Transverse colon (tissue), 4 donors: ENCODE measurements around the gene MINDY3. TPM values are rescaled to one million over a fixed set of nuclear protein-coding genes. Genes with fewer than 3 reads are reported as not detected.

Experiments
- DNase-seq: peaks from one replicate; pipeline ENCODE4 v3.0.0-alpha.2; 2019
- H3K27ac ChIP-seq, 4 donors: fragments of 200-600 bp; sonication (generic); 2 replicates each; pipeline ENCODE4 v1.5.1; 2016 to 2018; ENCODE audit warnings: inconsistent platforms in 4 of 4
- H3K27me3 ChIP-seq: fragments of 200-600 bp; sonication (generic); 2 replicates; pipeline ENCODE4 v1.5.1; 2017; ENCODE audit warnings: inconsistent platforms
- H3K36me3 ChIP-seq, 4 donors: fragments of 200-600 bp; sonication (generic); 2 replicates each; pipeline ENCODE4 v1.5.1; 2017 to 2019; ENCODE audit warnings: inconsistent platforms in 4 of 4
- H3K4me1 ChIP-seq, 4 donors: fragments of 200-600 bp; sonication (generic); 2 replicates each; pipeline ENCODE4 v1.5.1; 2017 to 2020; ENCODE audit warnings: inconsistent platforms in 4 of 4
- H3K4me3 ChIP-seq, 4 donors: fragments of 200-600 bp; sonication (generic); 1 replicate in 1 of 4; 2 replicates in 3 of 4; pipeline versions ENCODE4 v1.5.1 to v1.6.1; 2017 to 2019; ENCODE audit warnings: inconsistent platforms in 4 of 4
- H3K9me3 ChIP-seq, 2 donors: fragments of 200-600 bp; sonication (generic); 2 replicates each; pipeline ENCODE4 v1.5.1; 2017 to 2019; ENCODE audit warnings: inconsistent platforms in 2 of 2
- EP300 ChIP-seq: sonication (generic); formaldehyde crosslinking; IDR thresholded peaks from one replicate; pipeline ENCODE4 v1.6.1; 2017; ENCODE audit warnings: antibody characterized with exemption, low read depth
- POLR2A ChIP-seq: fragments of 450-650 bp; IDR thresholded peaks from one replicate; pipeline ENCODE4 v1.6.1; 2016; ENCODE audit warnings: antibody characterized with exemption, mild to moderate bottlenecking, moderate library complexity
- POLR2AphosphoS5 ChIP-seq, 3 donors: sonication (generic); formaldehyde crosslinking; IDR thresholded peaks; one replicate each; pipeline ENCODE4 v1.6.1; 2016; ENCODE audit warnings: antibody characterized with exemption in 3 of 3
- WGBS, 2 donors: methylation state at CpG; one replicate each; pipeline ENCODE4 v1.1.5; 2018; ENCODE audit warnings: low coverage in 1 of 2; 5-methylcytosine and 5-hydroxymethylcytosine counted together
- in situ Hi-C, 4 donors: fragments of 200-750 bp; cut with MboI; loops; one replicate each; pipeline versions ENCODE4 v1.15.0 to v1.15.1; 2017; ENCODE audit warnings: low sequenced_read_pairs in 3 of 4, low pct_ligation_motif_present in 1 of 4, low pct_unique_long_range_greater_than_20kb in 1 of 4
- intact Hi-C: fragments of 100-400 bp; cut with DNase I; formaldehyde crosslinking; loops from one replicate; pipeline ENCODE4 v1.15.1; 2023; ENCODE audit warnings: low total_unique reads
- total RNA-seq, 4 donors: library from RNA; depleted of rRNA; stranded (reverse); fragments of >200 nt; gene quantifications; one replicate each; pipeline ENCODE4 v1.1.0, GENCODE V29; 2016
- TF ChIP-seq, protein P1 (sequence below), 5 experiments: fragments of 200-600 bp in 3 of 5; fragments of 450-650 bp in 2 of 5; sonication (generic) in 3 of 5; IDR thresholded peaks; 1 replicate in 2 of 5; 2 replicates in 3 of 5; pipeline ENCODE4 v1.5.1; 2016 to 2017; ENCODE audit warnings: antibody characterized with exemption in 5 of 5, inconsistent platforms in 3 of 5, mild to moderate bottlenecking in 2 of 5, moderate library complexity in 1 of 5

Gene MINDY3
- total RNA-seq, 4 donors from 2014 or later, result 4.2 to 45.3 (median 31.8) TPM

DNA sequence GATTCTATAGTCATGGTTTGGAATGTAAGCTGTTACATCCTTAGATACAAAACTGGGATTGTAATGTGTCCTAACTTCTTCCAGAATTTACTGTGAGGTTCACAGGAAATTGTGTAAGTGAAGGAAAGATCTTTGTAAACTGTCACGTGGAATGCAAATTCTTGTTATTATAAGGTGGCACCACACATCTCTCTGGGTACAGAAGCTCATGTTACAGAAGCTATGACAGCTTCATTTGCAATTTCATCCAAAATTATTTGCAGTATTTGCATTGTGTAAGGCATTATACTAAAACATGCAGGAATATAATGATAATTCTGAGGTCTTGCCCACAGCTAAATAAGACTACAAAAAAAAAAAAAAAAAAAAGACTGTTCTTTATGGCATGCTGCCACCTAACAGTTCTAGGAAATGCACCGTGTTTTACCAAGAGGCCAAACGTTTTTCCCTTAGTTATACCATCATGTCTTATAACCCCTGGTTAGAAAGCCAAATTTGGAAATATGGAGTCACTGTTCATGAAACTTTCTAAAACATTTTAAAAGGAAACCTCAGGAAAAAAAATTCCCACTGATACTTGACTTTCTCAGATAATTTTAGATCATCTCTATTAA lies 17.6 kb downstream of the MINDY3 start:
- H3K36me3 ChIP-seq, result peaks cover 0 to 5% (median 0%) of the 10 kb centered on the region in 4 donors
- in situ Hi-C loops, result no loop called here
- WGBS, 2 donors, result 31 to 37% methylated on average over 3 of the region's 3 CpGs

DNA sequence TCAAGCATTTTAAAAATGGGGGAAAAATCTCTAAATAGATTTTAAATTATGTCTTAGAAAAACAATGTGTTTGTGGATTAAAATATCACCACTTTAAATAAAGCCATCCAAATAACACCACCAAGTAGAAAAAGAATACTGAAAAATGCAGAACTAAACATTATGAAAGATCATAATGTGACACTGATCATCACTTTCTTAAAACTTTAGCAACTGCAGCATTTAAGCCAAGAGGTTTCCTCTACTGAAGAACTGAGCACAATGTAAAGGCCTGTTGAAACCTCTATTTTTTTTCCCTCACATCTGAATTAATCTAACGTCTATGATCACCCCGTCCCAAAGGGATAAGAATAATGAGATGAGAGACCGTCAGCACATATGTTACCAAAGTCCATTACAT lies 18.6 kb downstream of the MINDY3 start:
- in situ Hi-C loops (no loop called here), intact Hi-C loops (no loop called here)
- DNase-seq, result no peak
- no peak for TF ChIP-seq POLR2A
- TF ChIP-seq, protein P1, sequence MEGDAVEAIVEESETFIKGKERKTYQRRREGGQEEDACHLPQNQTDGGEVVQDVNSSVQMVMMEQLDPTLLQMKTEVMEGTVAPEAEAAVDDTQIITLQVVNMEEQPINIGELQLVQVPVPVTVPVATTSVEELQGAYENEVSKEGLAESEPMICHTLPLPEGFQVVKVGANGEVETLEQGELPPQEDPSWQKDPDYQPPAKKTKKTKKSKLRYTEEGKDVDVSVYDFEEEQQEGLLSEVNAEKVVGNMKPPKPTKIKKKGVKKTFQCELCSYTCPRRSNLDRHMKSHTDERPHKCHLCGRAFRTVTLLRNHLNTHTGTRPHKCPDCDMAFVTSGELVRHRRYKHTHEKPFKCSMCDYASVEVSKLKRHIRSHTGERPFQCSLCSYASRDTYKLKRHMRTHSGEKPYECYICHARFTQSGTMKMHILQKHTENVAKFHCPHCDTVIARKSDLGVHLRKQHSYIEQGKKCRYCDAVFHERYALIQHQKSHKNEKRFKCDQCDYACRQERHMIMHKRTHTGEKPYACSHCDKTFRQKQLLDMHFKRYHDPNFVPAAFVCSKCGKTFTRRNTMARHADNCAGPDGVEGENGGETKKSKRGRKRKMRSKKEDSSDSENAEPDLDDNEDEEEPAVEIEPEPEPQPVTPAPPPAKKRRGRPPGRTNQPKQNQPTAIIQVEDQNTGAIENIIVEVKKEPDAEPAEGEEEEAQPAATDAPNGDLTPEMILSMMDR (IDR thresholded peaks at IDR 0.05), result no peak
- TF ChIP-seq POLR2AphosphoS5 (IDR thresholded peaks at IDR 0.05), result no peak
- TF ChIP-seq EP300, result no peak
- Histone ChIP-seq H3K27ac (no peak overlapping the region), H3K27me3 (no peaks in the 10 kb centered on the region), H3K4me3 (no peak overlapping the region), H3K36me3 (peaks cover 0 to 5% (median 0%) of the 10 kb centered on the region in 4 donors), H3K9me3 (no peaks in the 10 kb centered on the region), H3K4me1 (no peaks in the 10 kb centered on the region)
- WGBS, 2 donors, result 88 to 89% methylated on average over 3 of the region's 3 CpGs

More for the DNA sequence above, 17.6 kb downstream of the MINDY3 start:
- Histone ChIP-seq H3K9me3 (no peaks in the 10 kb centered on the region), H3K4me1 (no peaks in the 10 kb centered on the region), H3K4me3 (no peak overlapping the region), H3K27ac (no peak overlapping the region), H3K27me3 (no peaks in the 10 kb centered on the region)
- intact Hi-C loops, result no loop called here
- TF ChIP-seq, protein P1 (IDR thresholded peaks at IDR 0.05), result no peak
- no peak for DNase-seq

DNA sequence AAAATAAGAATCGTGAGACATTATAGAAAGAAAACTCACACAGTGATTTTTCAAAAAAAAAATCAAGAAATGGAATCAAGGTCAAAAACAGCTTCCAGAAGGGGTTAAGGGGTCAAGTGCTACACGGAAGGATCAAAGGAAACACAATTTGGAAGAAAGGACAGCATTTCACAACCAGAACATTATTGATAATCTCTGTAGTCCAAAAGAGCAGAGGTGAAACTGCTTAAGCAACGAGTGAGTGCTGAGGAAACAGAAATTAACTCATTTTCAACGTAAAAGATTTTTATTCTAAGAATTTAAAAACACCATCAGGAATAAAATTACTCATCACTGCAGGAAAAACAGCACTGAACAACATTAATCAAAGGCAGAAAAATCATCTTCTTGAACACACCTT lies 23.5 kb downstream of the MINDY3 start:
- no peaks in the 10 kb centered on the region for H3K27me3 ChIP-seq
- no peak for DNase-seq
- in situ Hi-C loops (no loop called here), intact Hi-C loops (no loop called here)
- peaks cover 0 to 23% (median 1%) of the 10 kb centered on the region in 4 donors for H3K36me3 ChIP-seq
- no peaks in the 10 kb centered on the region for H3K9me3 ChIP-seq
- H3K27ac ChIP-seq, result no peak overlapping the region
- WGBS, 2 donors, result 65 to 74% methylated on average over 4 of the region's 4 CpGs
- no peaks in the 10 kb centered on the region for H3K4me1 ChIP-seq
- no peak overlapping the region for H3K4me3 ChIP-seq
- no peak for TF ChIP-seq POLR2AphosphoS5 (IDR thresholded peaks at IDR 0.05)
- TF ChIP-seq, protein P1 (IDR thresholded peaks at IDR 0.05), result no peak
- TF ChIP-seq EP300, result no peak
- TF ChIP-seq POLR2A, result no peak

DNA sequence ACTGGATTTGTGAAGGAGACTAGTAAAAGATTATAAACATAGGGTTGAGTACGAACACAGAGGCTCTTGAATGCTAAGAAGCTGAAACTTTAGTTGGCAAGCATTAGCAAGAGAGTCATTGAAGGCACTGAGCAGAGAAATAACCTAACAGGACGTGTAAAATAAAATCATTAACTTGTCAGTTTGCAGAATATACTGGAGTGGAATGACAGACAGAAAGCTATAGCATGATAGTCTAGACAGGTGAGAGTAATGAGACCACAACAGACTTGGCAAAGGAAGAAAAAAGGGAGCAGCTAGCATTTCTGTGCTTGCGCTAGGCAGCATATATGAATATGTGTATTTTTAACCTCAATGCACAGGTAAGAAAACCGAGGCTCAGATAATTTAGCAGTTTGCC lies 30.8 kb downstream of the MINDY3 start:
- Histone ChIP-seq H3K27me3 (no peaks in the 10 kb centered on the region), H3K4me3 (no peak overlapping the region), H3K4me1 (no peaks in the 10 kb centered on the region), H3K36me3 (peaks cover 0 to 30% (median 0%) of the 10 kb centered on the region in 4 donors), H3K27ac (no peak overlapping the region), H3K9me3 (no peaks in the 10 kb centered on the region)
- TF ChIP-seq, protein P1 (IDR thresholded peaks at IDR 0.05), result no peak
- TF ChIP-seq EP300 (no peak), POLR2A (no peak)
- DNase-seq, result no peak
- intact Hi-C loops, result loop anchor here (10.0 kb wide), 1 partner anchor 385 kb away; no protein-coding TSS in a partner anchor
- in situ Hi-C loops, result loop anchor here (10.0 kb wide), 3 partner anchors 105 to 395 kb away; no protein-coding TSS in a partner anchor
- WGBS, 2 donors, result 79 to 83% methylated on average over 4 of the region's 4 CpGs
